NCI-H1694 treated with DMSO at 0.1 percent for 48 hours (cell line): ENCODE results near the gene OR2AT4.
"Not testable (repeated sequence)": the region's sequence is repeated elsewhere in the genome, so short reads cannot be mapped to it uniquely, and the experiment has no call there.

Experiments
- DNase-seq: peaks from one replicate; lab custom pipeline; 2025; lab: John Stamatoyannopoulos, UW

OR2AT4 gene

DNA sequence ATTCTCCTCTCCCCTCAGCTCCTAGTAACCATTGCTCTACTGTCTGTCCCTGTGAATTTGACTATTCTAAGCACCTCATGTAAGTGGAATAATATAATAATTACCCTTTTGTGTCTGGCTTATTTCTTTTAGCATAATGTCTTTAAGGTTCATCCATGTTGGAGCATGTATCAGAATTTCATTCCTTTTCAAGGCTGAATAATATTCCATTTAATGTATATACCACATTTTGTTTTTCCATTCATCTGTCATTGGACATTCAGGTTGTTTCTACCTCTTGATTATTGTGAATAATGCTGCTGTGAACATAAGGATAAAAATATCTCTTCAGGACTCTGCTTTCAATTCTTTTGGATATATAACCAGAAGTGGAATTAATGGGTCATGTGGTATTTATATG, 28.1 kb downstream of the OR2AT4 start:
- DNase-seq, result no peak

DNA sequence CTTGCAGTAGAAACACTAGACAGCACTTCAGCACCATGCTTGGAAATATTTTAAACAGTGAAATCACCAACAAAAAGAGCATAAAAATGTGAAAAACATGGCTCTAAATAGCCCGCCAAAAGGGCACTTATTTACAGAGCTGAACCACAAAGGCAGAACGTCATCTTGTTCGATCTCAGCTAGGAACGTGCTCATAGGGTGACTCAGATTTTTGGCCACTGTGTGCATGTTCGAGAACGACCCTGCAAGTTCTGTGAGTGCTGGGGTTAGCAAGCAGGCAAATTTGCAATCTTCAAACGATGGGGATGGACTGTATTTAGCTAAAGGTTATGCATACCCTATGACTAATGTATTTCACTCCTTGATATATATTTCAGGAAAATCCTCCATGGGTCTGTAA, 30.6 kb downstream of the OR2AT4 start:
- DNase-seq, result no peak

DNA sequence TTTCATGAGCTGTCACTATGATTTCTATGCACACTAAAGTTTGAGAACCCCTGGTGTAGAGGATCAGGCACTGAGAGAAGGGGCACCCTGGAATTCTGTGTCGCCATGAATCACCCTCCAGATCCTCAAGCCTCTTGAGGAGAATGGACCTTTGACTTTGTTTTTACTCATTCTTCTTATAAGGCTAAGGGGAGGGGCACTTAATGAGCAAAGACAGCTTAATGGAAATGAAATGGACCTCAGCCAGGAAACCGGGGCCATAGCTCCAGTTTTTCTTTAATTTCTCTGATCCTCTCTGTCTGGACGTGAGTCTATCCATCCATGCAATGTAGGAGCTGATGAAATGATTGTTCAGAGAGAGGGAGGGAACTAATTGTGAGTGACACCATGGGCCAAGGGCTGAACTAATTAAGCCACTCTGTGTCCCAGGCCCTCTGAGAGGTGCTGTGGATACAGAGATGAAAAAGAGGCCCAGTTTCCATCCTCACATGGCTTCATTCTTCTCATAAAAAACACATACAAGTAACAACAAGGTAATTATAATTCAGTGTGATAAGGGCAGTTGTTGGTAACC, 32.8 kb downstream of the OR2AT4 start:
- no peak for DNase-seq

DNA sequence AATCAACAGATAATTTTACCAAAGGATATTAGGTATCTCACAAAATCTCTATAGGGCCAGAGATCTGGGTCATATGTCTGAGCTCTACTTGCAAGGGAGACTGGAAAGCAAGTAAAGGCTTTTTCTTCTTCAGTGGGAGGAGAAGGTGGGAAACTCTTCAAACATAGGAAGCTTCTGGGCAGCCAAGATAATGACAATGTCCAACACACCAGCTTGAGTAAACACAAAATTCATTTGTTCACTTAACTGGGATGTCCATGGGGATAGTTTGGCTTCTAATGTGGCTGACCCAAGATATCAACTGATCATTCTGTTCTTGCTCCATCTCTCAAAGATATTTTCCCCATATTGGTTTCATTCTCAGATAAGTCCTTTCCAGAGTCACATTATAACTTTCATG, 37.4 kb downstream of the OR2AT4 start:
- DNase-seq, result no peak

DNA sequence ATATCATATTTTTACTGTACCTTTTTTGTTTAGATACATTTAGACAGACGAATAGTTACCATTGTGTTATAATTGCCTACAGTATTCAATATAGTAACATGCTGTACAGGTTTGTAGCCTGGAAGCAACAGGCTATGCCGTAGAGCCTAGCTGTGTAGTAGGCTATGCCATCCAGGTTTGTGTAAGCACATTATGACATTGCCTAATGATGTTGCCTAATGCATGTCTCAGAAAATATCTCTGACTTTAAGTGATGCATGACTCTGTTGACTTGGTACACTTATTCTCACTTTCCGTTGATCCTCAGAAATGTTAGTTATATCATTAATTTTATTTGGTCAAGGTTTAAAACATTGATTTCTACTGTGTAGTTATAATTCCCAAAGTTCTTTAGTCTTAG, 39.9 kb downstream of the OR2AT4 start:
- DNase-seq, result no peak

DNA sequence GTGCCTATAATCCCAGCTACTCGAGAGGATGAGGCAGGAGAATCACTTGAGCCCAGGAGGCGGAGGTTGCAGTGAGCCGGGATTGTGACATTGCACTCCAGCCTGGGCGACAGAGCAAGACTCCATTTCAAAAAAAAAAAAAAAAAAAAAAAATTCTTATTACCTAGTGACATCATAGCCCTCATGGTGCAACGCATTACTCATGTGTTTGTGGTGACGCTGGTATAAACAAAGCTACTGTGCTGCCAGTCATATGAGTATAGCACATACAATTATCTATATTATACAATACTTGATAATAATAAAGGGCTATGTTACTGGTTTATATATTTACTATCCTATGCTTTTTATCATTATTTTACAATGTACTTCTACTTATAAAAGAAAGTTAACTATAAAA, 41.2 kb downstream of the OR2AT4 start:
- DNase-seq, result no peak

DNA sequence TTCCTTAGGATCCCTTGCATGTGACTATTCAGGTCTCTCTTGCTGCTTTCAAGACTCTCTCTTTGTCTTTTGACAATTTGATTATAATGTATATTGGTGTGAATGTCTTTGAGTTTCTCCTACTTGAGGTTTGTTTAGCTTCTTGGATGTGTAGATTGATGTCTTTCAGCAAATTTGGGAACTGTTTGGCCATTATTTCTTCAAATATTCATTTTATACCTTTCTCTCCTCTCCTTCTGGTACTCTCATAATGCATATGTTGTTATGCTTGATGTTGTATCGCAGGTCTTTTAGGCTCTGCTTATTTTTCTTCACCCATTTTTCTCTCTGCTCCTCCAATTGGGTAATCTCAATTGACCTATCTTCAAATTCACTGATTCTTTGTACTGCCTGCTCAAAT, 44.2 kb downstream of the OR2AT4 start:
- DNase-seq, result no peak

DNA sequence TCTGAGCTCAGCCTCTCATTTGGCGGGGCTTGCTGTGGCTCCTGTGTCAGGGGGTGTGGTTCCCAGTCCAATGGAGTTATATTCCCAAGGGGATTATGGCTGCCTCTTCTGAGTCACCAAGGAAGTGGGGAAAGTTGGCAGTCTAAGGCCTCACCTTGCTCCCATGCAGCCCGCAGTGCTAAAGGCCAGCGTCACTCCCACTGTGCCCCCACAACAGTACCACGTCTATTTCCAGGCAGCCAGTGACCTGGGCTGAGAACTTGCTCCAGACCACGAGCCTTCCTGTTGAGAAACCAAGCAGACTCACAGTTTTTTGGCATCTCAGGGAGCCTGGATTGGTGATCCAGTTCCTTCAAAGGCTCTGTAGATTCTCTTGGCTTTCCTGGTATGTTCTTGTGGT, 45.6 kb downstream of the OR2AT4 start:
- DNase-seq, result no peak

DNA sequence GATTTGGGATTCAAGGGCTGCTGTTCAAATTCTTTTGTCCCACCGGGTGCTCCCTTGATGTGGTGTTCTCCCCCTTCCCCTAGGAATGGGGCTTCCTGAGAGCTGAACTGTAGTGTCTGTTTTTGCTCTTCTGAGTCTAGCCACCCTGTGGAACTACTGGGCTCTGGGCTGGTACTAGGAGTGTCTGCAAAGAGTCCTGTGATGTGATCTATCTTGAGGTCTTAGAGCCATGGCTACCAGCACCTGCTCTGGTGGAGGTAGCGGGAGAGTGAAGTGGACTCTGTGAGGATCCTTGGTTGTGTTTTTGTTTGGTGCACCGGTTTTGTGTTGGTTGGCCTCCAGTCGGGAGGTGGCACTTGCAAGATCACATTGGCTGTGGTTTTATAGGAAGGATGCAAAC, 46.2 kb downstream of the OR2AT4 start:
- no peak for DNase-seq

DNA sequence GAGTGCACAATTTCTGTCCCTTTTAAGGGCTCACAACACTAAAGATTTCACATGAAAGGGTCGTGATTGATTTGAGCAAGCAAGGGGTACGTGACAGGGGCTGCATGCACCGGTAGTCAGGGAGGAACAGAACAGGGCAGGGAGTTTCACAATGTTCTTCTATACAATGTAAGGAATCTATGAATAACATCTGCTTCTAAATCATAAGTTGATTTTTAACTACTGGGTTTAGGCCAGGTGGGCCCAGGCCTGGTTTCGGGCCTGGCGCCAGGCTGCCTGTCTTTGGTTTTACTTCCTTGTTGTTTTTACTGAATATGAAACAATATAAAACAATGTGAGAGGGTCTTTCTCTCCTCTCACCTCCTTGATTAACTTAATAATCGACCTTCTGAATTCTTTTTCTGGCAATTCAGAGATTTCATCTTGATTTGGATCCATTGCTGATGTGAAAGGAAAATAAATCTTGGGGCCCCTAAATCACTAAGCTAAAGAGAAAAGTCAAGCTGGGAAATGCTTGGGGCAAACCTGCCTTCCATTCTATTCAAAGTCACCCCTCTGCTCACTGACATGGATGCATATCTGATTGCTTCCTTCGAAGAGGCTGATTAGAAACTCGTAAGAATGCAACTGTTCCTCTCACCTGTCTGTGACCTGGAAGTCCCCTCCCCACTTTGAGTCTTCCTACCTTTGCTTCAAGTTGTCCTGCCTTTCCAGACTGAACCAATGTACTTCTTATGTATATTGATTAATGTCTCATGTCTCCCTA, 47.0 kb downstream of the OR2AT4 start:
- not testable (repeated sequence) for DNase-seq

DNA sequence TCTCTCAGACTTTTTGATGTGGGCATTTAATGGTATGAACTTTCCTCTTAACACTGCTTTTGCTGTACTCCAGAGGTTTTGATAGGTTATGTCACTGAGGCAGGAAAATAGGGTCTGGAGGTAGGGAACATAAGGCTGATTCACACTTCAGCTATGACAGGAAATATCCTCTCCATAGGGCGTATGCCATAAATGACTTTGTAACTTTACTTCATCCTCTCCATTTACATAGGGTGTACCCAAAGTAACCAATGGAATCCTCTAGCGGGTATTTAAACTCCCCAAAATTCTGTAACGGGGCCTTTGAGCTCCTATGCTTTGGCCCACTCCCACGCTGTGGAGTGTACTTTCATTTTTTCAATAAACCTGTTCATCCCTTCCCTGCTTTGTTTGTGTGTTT, 49.5 kb downstream of the OR2AT4 start:
- DNase-seq, result no peak

DNA sequence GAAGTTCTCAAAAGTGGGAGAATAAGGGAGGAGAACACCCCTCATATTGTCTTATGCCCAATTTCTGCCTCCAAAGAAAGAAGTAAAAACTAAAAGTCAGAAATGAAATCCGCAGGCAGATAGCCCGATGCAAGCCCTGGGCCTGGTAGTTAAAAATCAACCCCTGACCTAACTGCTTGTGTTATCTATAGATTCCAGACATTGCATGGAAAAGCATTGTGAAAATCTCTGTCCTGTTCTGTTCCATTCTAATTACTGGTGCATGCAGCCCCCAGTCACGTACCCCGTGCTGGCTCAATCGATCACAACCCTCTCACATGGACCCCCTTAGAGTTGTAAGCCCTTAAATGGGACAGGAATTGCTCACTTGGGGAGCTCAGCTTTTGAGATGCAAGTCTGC, 50.0 kb downstream of the OR2AT4 start:
- DNase-seq, result not testable (repeated sequence)

DNA sequence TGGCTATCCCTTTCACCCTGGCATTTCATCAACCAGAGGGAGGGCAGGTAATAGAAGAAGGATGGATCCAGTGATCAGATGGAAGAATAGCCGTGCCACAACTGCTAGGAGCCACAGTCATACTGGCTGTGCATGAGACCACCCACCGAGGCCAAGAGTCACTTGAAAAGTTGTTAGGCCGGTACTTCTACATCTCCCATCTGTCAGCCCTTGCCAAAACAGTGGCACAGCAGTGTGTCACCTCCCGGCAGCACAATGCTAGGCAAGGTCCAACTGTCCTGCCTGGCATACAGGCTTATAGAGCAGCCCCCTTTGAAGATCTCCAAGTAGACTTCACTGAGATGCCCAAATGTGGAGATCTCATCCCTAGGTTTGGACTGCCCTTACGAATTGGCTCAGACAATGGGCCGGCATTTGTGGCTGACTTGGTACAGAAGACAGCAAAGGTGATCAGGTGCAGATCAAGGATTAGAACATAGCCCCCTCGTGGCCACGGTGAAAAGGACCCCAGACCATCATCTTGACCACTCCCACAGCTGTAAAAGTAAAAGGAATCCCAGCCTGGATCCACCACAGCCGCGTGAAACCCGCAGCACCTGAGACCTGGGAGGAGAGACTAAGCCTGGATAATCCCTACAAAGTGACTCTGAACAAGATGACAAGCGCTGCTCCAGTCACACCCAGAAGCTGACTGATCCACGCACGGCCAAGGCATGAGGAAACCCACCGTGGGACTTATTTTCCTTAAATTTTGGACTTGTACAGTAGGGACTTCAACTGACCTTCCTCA, 52.1 kb downstream of the OR2AT4 start:
- DNase-seq, result not testable (repeated sequence)

DNA sequence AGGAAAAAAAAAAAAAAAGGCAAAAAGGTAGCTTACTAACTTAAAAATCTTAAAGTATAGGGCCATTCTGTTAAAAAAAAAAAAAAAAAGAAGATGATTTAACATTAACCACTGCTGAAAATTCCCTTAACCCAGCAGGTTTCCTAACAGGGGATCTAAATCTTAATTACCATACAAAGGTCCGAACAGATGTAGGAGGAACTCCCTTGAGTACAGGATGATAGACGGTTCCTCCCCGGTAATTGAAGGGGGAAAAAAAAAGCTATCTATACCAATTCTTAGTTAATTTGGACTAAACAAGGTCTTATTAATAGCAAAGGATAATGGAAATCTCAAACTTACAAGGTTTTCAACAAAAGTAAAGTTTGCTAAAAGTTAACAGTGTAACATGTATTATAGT, 54.9 kb downstream of the OR2AT4 start:
- DNase-seq, result not testable (repeated sequence)

DNA sequence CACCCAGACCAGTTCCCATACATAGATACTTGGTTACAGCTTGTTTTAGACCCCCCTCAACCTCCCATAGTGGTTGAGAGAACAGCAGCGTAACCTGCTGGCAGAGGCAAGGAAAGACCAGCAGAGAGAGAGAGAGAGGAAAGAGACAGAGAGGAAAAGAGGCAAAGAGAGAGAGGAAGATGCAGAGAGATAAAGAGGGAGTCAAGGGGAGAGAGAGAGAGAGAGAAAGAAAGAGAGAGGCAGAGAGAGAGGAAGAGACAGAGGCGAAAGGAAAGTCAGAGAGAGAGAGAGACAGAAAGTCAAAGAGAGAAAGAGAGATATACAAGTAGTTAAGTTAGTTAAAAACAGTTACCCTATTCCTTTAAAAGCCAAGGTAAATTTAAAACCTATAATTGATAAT, 55.4 kb downstream of the OR2AT4 start:
- DNase-seq, result no peak

DNA sequence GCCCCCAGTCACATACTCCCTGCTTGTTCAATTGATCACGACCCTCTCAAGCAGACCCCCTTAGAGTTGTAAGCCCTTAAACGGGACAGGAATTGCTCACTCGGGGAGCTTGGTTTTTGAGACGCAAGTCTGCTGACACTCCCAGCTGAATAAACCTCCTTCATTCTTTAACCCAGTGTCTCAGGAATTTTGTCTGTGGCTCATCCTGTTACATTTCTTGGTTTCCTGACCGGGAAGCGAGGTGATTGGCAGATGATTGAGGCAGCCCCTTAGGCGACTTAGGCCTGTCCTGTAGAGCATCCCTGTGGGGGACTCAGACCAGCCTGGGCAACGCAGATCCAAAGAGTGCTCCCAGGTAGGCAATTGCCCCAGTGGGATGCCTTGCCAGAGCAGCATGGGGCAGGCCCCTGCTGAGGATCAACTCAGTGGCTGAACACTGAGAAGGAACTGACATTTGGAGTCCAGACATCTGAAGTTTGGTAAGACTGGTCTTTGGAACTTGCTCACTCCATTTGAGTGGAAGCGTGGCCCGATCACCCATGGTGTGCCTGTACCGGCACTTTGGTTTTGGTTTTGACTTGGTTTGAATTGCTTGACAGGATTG, 56.4 kb downstream of the OR2AT4 start:
- no peak for DNase-seq

DNA sequence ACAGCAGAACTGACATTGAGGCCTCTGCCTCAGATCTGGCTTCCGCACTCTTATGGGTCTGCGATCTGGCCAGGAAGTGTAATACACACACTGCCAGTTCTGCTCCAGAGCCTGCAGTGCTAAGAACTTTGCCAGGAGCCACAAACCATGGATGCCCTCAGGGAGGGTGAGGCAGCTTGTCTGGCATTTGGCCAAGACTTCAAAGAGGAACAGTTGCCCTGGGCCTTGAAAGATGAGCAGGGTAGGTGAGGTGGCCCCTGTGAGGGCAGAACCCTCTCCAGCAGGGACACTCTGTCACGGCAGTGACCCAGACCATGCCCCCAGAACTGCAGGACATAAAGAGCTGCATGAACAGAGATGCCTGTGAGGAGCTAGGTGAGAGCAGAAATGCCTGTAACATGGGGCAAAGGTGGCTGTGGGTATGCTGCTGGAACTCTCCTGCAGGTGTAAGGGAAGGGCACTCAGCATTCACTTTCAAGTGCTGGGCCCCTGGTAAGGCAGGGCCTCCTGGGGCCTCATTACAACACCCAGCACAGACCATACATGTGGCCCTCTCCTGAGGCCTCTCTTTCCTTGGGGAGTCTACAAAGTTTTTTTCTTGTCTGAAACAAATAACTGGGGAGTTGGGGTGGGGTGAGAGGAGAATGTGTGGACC, 60.6 kb downstream of the OR2AT4 start:
- no peak for DNase-seq

DNA sequence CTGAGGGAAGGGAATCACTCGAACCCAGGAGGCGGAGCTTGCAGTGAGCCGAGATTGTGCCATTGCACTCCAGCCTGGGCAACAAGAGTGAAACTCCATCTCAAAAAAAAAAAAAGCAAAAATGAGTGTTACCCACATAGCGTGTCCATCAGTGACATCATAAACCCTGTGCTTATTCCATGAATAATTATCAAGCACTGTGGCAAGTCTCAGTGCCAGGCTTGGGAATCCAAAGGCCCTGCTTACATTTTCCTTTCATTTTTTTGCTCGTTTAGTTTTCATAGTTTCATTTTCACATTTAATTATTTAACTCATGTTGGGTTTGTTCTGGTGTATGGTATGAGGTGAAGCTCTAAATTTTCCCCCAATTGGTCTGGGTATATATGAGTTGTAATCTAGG, 61.4 kb downstream of the OR2AT4 start:
- no peak for DNase-seq

DNA sequence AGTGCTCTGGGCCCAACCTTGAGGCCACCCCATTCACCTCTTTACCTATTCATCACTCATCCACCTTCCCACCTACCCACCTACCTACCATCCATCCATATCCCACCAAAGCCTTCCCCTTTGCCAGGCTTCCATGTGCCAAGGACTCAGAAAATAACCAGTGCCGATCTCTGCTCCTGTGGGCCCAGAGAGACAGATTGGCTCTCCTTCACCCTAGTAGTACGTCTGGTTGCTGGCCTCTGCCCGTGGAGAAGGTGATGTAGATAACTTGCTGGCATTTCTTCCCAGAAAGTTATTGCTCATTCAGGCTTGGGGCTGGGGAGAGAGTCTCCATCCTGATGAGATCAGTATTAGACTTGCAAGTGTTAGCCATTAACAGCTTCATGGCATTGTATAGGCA, 62.8 kb downstream of the OR2AT4 start:
- DNase-seq, result no peak

DNA sequence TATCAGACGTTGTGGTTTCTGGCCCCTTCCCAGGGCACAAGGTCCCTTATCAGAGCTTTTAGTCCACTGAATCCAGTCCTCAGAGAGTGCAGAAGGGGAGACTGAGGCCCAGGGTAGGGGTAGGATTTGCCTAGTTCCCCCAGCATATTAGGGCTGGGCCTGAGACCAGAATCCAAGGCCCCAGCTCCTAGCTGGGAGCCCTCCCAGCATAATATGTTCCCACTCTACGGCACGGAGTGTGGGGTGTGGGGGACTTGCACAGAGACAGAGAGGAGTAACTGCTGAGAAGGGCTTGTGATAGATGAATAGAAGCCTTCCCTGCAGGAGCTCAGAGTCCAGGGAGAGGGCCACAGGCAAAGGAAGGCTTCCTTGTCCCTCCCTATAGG, 64.1 kb downstream of the OR2AT4 start:
- DNase-seq, result no peak

DNA sequence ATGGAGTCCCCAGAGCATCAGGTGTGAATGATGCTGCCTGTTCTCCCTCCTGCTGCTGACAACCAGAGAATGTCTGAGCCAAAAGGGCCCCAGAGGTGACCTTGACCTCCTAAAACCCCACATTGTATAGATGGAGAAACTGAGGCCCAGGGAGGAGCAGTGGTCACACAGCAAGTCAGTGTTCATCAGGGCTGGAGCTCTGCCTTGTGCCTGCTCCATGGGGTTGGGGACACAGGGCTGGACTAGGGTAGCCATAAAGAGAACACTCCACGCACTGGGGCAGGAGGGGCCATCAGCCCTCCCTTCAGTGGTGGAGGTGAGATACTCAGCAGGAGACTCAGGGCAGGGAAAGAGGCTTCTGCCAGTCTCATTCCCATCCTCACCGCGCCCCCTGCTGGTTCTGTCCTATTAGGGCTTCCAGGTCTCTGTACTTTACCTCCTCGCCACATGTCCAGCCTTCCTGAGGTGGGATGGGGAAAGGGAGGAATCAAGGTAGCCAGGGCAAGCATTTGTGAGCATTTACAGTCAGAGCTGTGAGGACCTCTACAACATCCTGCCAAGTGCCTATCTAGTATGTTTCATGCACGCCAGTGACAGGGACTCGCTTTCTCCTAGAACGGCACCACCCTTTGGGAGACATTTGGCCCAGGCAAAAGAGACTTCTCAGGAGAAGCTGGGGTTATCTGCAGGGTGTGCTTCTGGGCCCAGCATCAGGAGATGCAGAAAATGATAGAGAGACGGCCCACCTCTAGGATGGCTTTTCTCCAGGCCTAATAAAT, 64.7 kb downstream of the OR2AT4 start:
- DNase-seq, result peak; percentile 38
